Activated effector memory CD4-positive, alpha-beta T cell treated with anti-CD3 and anti-CD28 coated beads, Interleukin-2, amount 50 U/mL, for 16 hours (primary cell): Measurements from ENCODE around the gene COPG2.
"Not testable (repeated sequence)": the region's sequence is repeated elsewhere in the genome, so short reads cannot be mapped to it uniquely, and the experiment has no call there.

Source experiments
- DNase-seq: peaks from one replicate; pipeline ENCODE4 v3.0.0-alpha.2; 2020

Gene COPG2

GRCh38 chr7:130554481-130554880 lies 114.1 kb downstream of the COPG2 start:
- no peak for DNase-seq

- no peak for DNase-seq
Measured at GRCh38 chr7:130553398-130554029, 115.0 kb downstream of the COPG2 start.

GRCh38 chr7:130544356-130544755 lies 124.2 kb downstream of the COPG2 start:
- DNase-seq: no peak

- no peak for DNase-seq
Measured at GRCh38 chr7:130543487-130544010, 125.0 kb downstream of the COPG2 start.

- not testable (repeated sequence) for DNase-seq
Measured at GRCh38 chr7:130542297-130542696, 126.3 kb downstream of the COPG2 start.

GRCh38 chr7:130541287-130541686 lies 127.3 kb downstream of the COPG2 start:
- not testable (repeated sequence) for DNase-seq

- not testable (repeated sequence) for DNase-seq
Measured at GRCh38 chr7:130537894-130538293, 130.7 kb downstream of the COPG2 start.

- no peak for DNase-seq
Measured at GRCh38 chr7:130529417-130529816, 139.1 kb downstream of the COPG2 start.

- not testable (repeated sequence) for DNase-seq
Measured at GRCh38 chr7:130527752-130528355, 140.7 kb downstream of the COPG2 start.

GRCh38 chr7:130524628-130525027 lies 143.9 kb downstream of the COPG2 start:
- no peak for DNase-seq

GRCh38 chr7:130523519-130524125 lies 144.9 kb downstream of the COPG2 start:
- not testable (repeated sequence) for DNase-seq

- no peak for DNase-seq
Measured at GRCh38 chr7:130521258-130521951, 147.1 kb downstream of the COPG2 start.

GRCh38 chr7:130515315-130516040 lies 153.1 kb downstream of the COPG2 start:
- no peak for DNase-seq

GRCh38 chr7:130513447-130513846 lies 155.1 kb downstream of the COPG2 start:
- DNase-seq: no peak

- not testable (repeated sequence) for DNase-seq
Measured at GRCh38 chr7:130512038-130512437, 156.5 kb downstream of the COPG2 start.

GRCh38 chr7:130506358-130506757 lies 162.2 kb downstream of the COPG2 start:
- no peak for DNase-seq

- no peak for DNase-seq
Measured at GRCh38 chr7:130505753-130506152, 162.8 kb downstream of the COPG2 start.

- DNase-seq: no peak
Measured at GRCh38 chr7:130500910-130501309, 167.6 kb downstream of the COPG2 start.

- DNase-seq: no peak
Measured at GRCh38 chr7:130500463-130500862, 168.1 kb downstream of the COPG2 start.

- no peak for DNase-seq
Measured at GRCh38 chr7:130494431-130494858, 174.1 kb downstream of the COPG2 start.

GRCh38 chr7:130493275-130493873 lies 175.2 kb downstream of the COPG2 start:
- no peak for DNase-seq
